ACHN (cell line): ENCODE measurements around the gene PCNX3.

ENCODE experiments used
- DNase-seq: peaks from one replicate; pipeline ENCODE4 v3.0.0-alpha.2; 2015
- in situ Hi-C: cut with HindIII; loops from 2 replicates; pipeline ENCODE4 v1.10.0; 2017; ENCODE audit warnings: low sequenced_read_pairs, low pct_ligation_motif_present, low pct_unique_long_range_greater_than_20kb

Gene PCNX3

DNA sequence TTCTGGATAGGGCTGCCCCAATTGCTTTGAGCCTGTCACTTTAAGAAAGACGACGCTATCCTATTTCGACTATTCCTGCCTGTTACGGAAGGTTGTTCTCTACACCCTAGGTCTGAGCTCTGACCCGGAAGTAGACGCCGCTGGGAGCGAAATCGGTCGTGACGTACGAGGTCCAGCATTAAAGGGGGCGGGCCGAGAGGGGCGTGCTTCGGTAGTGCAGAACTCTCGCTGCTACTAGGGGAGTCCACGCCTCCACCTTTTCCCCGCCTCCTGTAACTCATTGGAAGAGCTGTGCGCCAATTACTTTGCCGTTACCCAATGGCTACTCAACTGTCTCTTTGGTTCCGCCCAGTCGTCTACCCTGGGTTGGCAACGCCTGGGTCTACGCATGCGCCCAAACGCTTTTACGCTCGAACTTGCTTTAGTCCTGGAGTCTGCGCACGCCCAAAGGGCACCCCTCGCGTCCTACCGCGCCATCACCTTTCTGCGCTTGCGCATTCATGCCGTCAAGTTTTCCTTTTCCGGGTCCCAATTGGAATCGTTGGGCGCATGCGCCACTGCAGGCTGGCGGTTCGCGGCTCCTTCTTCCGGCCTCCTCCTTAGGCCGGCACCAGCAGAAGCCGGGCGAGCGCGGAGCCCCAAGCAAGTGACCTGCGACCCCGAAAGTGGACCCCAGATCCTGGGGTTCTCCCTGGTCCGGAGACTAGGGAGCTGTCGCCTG, at the start of gene PCNX3:
Gene PCNX3 (plus strand): TSS at position 548 of the 721 bp plus-strand sequence. CDS start 536 bp downstream, outside the sequence.
- in situ Hi-C loops = no loop called here
- peak; percentile 99 for DNase-seq

DNA sequence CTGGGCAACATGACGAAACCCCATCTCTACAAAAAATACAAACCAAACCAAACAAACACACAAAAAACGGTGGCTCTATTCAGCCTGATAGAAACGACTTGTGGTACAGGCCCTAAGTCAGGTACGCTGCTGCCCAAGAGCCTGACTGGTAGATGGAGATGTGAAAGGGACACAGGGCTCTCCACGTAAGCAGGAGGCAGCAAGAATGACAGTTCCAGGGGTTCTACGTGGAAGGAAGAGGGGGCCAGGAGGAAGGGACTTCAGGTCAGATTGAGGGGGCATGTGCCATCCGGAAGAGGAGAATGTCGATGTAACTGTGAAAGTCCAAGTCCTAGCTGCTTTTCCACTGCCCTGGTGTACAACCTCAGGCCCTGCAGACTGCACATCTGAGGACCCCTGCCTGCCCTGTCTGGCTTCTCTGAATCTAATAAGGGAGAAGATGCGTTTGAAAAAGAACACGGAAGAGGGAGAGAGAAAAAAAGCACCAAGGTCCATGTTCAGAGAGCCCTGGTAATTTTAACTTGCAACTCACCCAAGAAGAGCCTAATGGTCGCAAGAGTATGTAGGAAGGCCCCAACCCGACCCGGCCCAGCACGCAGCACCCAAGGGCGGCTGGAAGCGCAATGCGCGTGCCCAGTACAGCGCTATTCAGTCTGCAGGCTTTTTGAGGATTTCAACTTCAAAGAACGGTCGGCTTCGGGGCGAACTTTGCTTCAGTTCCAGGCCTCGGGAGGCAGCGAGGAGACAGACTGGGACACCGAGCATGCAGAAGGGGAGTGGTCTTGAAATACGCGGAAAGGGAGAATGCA, 46.2 kb upstream of the PCNX3 start:
- no peak for DNase-seq
- in situ Hi-C loops = no loop called here

DNA sequence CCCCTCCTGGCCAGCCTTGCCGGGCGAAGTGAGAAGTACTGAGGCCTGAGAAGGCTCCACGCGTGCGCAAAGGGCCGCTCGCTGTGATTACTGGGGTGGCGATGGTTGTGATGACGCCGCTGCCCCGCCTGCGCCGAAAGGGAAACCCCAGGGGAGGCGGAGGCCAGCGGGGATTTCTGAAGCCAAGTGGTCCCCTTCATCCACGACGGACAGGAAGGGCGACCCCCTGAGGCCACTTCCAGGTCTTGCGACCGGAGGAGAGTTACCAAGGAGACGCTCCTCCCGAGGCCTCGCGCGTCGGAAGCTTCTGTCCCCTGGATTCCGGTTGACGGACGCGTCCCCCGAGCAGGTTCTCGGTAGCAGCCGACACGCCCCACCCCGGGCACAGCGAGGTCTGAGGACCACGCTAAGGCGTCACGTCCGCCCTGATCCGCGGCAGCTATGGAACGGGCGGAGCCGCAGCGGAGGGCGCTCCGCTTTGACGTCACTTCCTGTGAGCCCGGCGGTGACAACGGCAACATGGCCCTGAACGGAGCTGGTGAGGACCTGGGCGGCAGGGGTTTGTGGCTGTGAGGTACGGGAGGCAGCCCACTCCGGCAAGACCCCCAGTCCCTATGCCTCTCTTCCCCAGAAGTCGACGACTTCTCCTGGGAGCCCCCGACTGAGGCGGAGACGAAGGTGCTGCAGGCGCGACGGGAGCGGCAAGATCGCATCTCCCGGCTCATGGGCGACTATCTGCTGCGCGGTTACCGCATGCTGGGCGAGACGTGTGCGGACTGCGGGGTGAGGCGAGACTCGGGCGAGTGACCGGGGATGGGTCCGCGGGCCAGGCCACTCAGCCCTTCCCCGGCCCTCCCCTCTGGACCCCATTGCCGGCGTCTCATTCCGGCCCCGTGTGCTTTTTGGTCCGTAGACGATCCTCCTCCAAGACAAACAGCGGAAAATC, 45.3 kb upstream of the PCNX3 start, which contains the start of gene ZNRD2:
Gene ZNRD2 (plus strand): TSS at position 505 of the 946 bp plus-strand sequence. CDS start 15 bp downstream, at position 520.
- DNase-seq = peak; percentile 97

DNA sequence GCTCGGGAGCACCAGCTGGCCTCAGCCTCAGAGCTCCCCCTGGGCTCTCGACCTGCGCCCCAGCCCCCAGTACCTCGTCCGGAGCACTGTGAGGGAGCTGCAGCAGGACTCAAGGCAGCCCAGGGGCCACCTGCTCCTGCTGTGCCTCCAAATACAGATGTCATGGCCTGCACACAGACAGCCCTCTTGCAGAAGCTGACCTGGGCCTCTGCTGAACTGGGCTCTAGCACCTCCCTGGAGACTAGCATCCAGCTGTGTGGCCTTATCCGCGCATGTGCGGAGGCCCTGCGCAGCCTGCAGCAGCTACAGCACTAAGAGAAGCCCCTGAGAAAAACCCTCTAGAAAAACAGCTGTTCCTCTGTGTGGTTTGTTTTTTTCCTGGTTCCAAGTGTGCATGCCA, 44.2 kb upstream of the PCNX3 start:
- no peak for DNase-seq
- in situ Hi-C loops = no loop called here

More for the DNA sequence above, 45.3 kb upstream of the PCNX3 start, which contains the start of gene ZNRD2:
- in situ Hi-C loops = no loop called here

DNA sequence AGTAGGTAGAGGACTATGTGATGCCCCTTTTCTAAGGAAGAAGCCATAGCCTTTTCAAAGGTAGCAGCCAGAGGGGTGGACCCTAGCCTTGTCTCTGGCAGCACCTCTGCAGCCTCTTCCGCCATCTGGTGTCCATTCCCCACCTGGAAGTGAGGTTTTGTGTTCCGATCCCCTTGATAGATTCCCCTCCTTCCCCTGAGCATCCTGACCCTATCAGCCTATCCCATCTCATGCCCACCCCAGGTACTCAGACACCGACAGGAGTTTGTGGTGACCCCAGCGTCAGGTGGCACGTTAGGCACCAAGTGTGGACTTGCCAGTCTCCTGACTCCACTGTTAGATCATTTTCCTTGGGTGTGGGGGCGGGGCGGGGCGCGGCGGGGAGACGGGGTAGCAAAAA, 43.6 kb upstream of the PCNX3 start:
- DNase-seq = peak; percentile 67
- in situ Hi-C loops = no loop called here

DNA sequence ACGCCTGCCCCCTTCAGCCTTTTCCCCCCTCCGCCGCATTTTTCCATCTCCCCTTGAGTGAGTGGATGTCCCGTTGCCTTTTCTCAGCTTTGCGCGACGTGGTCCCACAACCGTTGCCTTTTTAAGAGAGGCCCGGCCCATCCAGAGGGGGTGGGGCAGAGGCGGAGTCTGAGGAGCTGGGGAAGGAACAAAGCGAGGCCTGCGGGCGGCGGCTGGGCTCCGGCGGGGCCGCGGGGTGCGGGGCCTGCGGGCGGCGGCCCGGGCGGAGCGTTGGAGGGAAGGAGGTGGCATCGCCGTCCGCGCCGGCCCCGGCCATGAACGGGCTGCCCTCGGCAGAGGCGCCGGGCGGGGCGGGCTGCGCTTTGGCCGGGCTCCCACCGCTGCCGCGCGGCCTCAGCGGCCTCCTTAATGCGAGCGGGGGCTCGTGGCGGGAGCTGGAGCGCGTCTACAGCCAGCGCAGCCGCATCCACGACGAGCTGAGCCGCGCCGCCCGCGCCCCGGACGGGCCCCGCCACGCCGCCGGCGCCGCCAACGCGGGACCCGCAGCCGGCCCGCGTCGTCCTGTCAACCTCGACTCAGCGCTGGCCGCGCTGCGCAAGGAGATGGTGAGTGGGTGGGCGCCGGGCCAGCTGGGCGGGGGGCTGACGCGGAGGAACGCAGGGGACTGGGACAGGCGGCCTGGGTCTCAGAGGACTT, 43.1 kb upstream of the PCNX3 start, which contains the start of gene FAM89B:
Gene FAM89B (plus strand): TSS at position 183 of the 696 bp plus-strand sequence. CDS start 132 bp downstream, at position 315.
- in situ Hi-C loops = no loop called here
- DNase-seq = peak; percentile 80

DNA sequence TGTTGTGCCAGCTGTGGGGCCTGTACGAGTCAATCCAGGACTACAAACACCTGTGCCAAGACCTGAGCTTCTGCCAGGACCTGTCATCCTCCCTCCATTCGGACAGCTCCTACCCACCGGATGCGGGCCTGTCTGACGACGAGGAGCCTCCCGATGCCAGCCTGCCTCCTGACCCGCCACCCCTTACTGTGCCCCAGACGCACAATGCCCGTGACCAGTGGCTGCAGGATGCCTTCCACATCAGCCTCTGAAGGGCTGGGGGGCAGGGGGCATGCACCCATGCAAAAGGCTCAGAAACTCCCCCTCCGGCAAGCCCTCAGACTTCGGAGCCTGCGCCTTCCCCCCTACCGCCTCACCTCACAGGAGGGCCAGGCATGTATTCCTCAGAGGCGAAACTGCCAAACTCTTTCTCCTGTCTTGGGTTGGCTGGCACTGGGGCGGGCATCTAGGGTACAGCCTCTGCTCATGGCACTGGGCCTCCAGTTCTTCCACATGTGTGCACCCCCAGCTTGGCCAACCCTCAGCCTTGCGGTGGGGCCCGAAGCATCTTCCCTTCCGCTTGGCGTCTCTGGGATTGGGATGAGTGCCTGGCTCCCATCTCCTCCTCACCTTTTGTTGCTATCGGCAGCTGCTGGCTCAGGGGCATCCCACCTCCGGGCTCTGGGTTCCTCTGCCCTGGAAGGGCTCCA, 42.0 kb upstream of the PCNX3 start:
- in situ Hi-C loops = no loop called here

DNA sequence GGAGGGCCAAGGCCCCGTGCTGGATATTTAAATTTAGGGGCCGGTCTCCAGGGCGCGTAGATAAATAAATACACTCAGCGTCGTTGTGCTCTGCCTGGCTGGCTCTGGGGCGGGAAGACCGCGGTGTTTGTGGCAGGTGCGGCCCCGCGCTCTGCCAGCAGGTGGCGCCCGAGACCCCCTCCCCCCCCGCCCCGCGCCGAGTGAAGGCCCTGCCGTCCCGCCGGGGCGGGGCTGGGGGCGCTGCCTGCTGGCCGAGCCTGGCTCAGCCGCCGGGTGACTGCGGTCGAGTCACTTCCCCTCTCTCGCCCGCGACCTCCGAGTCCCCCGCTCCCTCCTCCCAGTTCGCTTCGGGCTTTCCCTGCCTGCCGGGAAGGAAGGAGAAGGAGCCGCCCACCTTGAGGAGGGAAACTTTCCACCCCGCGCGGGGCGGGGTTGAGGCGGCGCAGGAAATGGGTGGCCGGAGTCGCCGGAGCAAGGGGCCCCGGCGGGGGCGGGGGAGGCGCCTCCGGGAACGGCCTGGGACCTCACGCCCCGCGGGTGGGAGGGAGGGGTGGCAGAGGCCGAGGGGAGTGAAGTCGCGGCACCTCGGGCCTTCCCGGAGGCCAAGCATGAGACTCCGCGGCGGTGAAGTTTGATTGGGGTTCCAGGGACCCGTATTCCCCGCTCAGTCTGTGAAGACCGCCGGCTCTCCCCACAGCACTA, 41.3 kb upstream of the PCNX3 start:
- in situ Hi-C loops = no loop called here

More for the DNA sequence above, 42.0 kb upstream of the PCNX3 start:
- DNase-seq = no peak

DNA sequence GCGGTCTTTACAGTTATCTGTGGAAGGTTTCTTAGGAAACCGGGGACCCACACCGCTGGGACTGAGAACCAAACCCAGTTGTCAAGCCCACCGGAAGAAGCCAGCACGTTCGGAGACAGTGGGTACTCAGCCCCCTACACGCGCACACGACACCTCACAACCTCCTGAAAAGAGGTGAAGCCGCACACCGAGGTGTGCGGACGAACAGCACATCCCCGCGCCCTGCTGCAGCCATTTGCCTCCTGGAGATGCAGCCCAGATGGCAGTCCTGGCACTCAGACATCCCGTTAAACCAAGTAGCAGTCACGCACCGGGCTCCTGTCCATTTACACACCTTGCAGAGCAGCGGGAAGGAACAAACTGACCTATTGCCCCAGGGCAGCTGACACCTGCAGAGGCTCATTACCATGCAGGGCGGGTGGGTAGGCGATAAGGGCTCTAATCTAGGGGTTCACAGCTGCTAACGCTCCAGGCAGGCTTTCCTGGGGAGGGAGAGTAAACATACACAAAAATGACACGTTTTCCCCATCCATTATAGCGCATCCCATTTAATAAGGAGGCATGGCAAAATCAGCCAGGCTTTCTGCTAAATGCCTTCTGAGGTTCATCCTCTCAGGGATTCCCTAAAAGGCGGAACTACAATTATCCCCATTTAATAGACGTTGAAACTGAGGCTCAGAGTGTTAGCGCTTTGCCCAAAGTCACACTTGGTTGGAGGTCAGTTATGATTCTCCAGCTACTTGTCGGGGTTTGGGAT, 40.6 kb upstream of the PCNX3 start:
- in situ Hi-C loops = no loop called here
- peak; percentile 32 for DNase-seq

More for the DNA sequence above, 41.3 kb upstream of the PCNX3 start:
- DNase-seq = peak; percentile 92

DNA sequence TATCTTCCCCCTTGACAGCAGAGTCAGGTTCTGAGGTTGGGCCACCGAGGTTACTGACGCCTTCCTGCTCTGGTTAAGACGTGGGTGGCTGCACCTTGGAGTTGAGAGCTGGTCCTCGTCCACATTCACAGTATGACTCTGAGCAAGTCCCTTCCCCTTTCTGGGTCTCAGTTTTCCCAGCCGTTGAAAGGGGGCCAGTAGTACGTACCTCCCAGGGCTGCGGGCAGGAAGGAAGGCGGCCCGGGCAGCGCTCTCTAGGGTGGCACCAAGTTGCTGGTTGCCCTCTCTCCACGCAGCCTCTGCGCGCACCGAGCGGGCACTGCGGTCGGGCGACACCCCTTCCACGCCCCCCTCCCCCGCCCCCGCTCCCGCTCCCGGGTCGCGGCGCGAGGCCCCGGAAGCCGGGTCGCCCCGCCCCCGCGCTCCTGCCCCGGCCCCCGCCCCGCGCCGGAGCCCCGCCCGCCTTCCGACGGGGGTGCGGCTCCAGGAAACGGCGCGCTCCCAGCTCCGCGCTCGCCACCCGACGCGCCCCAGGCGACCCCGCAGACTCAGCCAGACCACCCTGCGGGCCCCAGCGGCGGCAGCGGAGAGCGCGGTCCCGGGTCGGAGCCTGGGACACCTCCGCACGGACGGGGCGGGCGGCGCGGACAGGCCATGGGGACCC, 39.9 kb upstream of the PCNX3 start, which contains the start of gene EHBP1L1:
Gene EHBP1L1 (plus strand): TSS at position 486 of the 664 bp plus-strand sequence. CDS start 250 bp downstream, outside the sequence.
- DNase-seq = peak; percentile 69
- in situ Hi-C loops = no loop called here

DNA sequence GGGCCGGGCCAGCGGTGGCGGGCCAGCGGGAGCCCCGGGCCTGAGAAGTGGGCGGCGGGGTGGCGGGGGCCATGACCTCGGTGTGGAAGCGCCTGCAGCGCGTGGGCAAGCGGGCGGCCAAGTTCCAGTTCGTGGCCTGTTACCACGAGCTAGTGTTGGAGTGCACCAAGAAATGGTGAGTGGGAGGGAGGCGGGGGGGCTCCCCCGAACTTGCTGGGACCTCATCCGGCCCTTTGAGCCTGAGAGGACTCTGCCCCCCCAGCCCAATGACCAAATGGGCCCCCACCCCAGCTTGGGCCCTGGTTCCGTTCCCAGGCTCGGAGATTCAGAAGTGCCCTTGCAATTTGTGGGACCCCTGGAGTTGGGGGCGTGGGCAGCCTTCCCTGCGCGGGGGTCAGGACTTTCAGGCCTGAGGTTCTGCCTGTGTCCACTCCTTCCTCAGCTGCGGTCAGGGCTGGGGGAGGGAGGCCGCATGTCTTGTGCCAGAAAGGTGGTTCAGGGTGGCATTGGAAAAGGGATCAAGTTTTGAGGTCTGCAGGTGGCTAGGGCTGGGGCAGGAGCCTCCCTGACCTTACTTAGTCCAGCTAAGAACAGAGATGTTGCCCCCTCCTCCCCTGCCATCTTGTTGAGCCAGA, 39.2 kb upstream of the PCNX3 start:
- in situ Hi-C loops = no loop called here
- no peak for DNase-seq

DNA sequence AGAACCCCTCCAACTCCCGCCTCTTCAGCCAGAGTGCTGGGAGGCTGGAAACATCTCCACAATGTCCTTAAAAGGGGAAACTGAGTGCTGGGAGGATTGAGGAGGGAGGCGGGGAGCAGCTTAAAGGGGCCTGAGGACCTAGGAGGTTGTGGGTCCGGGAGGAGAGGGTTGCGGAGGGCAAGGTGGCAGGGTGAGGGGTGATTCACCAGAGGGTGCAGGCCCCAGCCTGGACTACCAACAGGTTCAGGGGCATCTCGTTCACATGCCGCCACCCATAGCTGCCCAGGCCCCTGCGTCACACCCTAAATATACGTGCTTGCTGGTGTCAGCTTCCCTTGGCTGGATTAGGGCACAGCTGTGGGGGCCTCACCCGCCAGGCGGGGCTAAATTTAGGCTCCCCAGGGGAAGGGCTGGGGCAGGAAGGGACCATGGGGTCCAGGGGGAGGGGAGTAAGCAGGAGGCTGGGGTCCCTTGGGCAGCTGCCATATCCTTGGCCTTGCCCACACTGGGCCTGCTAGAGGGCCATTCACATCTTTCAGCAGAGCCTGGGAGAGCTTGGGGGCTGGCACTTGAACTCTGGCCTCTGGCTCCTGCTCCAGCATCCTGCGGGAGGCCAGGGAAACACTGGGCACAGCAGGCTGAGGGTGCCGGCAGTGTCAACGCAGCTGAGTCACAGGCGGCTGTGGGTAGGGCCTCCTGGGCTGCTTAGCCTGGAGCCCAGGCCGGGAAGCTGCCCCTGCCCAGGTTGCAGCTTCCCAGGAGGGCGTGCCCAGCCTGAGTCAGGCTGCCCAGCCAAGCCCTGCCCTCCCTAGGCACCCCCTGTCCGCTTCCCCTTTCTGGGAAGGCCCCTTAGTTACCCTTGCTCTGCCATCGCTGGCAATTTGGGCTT, 38.5 kb upstream of the PCNX3 start:
- in situ Hi-C loops = no loop called here
- peak; percentile 81 for DNase-seq

DNA sequence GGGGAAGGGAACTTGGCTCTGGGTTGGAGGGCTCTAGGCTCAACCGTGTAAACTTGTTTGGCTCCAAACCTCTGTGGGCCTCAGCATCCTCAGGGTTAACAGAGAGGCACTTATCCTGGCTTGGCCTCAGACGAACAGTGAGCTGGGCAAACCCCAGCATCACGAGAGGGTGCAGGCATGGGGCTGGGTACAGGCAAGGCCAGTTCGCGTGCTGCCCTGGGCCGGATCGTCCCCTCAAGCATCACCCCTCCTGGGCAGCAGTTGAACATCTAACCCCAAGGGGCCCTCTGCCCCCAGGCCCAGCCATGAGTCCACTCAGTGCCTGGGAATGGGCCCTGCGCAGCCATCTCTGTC, 37.8 kb upstream of the PCNX3 start:
- in situ Hi-C loops = no loop called here
- DNase-seq = no peak

DNA sequence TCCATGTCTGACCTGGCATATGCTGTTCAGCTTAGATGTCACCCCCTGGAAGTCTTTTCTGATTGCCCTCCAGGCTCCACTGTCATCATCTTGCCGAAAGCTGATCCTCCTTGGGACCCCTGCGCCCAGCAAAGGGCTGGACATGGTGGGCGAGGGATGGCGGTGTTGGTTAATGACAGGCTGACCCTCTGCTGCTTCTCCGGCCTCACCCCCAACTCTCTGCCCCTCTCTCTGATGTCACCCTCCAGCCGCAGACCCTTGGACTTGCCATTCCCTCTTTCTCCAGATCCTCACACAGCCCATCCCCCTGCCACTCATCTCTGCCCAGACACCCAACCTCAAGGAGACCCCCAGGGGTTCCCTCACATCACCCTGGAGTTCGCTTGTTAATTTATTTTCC, 37.4 kb upstream of the PCNX3 start:
- in situ Hi-C loops = no loop called here
- no peak for DNase-seq
